PFSK-1 (cell line): Measurements from ENCODE around the gene DMWD.

ENCODE experiments used
- FOXP2 ChIP-seq: optimal IDR thresholded peaks from 2 replicates; pipeline ENCODE3; 2011; ENCODE audit warnings: borderline replicate concordance, control low read depth, inconsistent platforms; ENCODE audit not compliant: insufficient read depth; ENCODE audit errors: extremely low read length, extremely low read depth
- POLR2AphosphoS5 ChIP-seq: IDR thresholded peaks from 2 replicates; pipeline ENCODE4 v1.6.1; 2012; ENCODE audit warnings: low read depth, mild to moderate bottlenecking, control low read depth, low read length, moderate library complexity
- SIN3A ChIP-seq: IDR thresholded peaks from 2 replicates; pipeline ENCODE4 v1.6.1; 2012; ENCODE audit warnings: mild to moderate bottlenecking, low read length, moderate library complexity, borderline replicate concordance; ENCODE audit not compliant: insufficient read depth
- TAF1 ChIP-seq: IDR thresholded peaks from 2 replicates; pipeline ENCODE4 v1.6.1; 2012; ENCODE audit warnings: low read length, control low read depth, borderline replicate concordance; ENCODE audit not compliant: insufficient read depth
- TF ChIP-seq, protein P1 (sequence below), 2 experiments: IDR thresholded peaks; 2 replicates each; pipeline versions ENCODE4 v1.6.1 to v1.8.0; 2011 to 2012; ENCODE audit warnings: low read depth in 2 of 2, low read length in 2 of 2, control low read depth in 1 of 2, inconsistent platforms in 1 of 2, mild to moderate bottlenecking in 1 of 2, moderate library complexity in 1 of 2; ENCODE audit not compliant: insufficient read depth in 1 of 2

DMWD gene

DNA sequence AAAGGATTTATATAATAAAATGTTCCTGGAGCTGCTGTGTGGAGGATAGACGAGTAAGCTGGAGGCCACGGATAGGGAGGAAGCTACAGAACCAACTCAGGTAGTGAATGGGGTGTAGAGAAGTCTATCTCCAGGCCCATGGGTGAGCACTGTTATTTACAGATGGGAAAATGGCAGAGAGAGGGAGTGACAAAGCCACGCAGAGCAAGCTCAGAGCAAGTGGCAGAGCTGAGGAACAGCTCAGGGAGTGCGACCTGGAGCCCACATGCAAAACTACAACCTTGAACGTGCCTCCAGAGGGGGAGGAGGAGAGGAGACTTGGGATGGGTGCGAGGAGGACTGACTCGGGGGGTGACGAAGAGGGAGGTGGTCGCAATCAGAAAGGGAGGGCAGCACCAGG lies 35.9 kb upstream of the DMWD start:
- TF ChIP-seq POLR2AphosphoS5 (no peak), SIN3A (no peak)

DNA sequence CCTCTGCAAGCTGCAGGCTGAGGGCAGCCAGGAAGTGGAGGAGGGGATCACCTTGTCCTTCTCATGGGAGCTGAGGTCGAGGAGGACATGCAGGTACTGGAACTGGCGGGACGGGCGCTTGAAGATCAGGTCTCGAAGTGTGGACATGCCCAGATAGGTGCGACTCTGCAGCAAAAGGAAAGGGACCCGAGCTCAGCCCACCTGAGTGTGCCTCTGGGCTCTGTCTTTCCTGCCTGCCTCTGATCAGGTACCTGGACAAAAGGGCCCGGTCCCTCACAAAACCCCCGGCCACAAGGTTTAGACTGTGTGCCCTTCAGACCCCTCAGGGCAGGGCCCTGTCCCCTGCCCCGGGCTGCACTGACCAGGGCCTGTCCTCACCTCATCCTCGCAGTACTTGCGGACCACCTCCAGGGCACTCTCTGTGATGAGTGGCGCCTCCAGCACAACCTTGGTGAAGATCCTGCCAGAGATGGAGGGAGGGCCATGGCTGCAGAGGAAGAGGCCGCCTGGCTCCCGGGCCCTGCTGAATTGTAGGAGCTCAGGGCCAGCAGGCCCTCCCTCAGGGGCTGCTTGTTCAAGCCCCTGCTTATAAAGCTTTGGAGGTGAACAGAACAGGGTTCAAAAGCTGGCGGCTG lies 34.9 kb upstream of the DMWD start:
- TF ChIP-seq FOXP2, result no peak
- TF ChIP-seq SIN3A, result no peak
- TF ChIP-seq TAF1, result no peak
- TF ChIP-seq, protein P1, sequence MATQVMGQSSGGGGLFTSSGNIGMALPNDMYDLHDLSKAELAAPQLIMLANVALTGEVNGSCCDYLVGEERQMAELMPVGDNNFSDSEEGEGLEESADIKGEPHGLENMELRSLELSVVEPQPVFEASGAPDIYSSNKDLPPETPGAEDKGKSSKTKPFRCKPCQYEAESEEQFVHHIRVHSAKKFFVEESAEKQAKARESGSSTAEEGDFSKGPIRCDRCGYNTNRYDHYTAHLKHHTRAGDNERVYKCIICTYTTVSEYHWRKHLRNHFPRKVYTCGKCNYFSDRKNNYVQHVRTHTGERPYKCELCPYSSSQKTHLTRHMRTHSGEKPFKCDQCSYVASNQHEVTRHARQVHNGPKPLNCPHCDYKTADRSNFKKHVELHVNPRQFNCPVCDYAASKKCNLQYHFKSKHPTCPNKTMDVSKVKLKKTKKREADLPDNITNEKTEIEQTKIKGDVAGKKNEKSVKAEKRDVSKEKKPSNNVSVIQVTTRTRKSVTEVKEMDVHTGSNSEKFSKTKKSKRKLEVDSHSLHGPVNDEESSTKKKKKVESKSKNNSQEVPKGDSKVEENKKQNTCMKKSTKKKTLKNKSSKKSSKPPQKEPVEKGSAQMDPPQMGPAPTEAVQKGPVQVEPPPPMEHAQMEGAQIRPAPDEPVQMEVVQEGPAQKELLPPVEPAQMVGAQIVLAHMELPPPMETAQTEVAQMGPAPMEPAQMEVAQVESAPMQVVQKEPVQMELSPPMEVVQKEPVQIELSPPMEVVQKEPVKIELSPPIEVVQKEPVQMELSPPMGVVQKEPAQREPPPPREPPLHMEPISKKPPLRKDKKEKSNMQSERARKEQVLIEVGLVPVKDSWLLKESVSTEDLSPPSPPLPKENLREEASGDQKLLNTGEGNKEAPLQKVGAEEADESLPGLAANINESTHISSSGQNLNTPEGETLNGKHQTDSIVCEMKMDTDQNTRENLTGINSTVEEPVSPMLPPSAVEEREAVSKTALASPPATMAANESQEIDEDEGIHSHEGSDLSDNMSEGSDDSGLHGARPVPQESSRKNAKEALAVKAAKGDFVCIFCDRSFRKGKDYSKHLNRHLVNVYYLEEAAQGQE (IDR thresholded peaks at IDR 0.05; ENCODE audit: insufficient read depth in 1 of 2, low read depth in 2 of 2, low read length in 2 of 2), result no peak
- TF ChIP-seq POLR2AphosphoS5, result no peak

DNA sequence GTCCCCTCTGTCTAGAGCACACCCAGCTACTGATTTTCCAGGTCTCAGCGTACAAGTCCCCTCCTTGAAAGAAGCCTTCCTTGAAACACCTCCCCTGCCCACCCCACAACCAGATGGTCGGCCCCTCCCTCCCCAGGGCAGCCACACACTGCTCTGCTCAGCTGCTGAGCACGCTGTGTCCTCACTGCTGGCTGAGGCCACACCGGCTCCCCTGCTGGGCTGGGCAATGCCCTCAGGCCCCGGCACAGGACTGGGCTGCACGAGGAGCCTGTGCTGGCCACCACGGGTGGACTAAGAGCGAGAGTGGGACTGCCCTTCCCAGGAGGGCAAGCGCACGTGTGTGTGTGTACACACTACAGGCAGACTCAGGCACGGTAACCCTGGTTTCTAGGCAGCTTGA lies 34.3 kb upstream of the DMWD start:
- TF ChIP-seq, protein P1 (IDR thresholded peaks at IDR 0.05; ENCODE audit: insufficient read depth in 1 of 2, low read depth in 2 of 2, low read length in 2 of 2), result no peak
- TF ChIP-seq FOXP2 (no peak), TAF1 (no peak), SIN3A (no peak), POLR2AphosphoS5 (no peak)

DNA sequence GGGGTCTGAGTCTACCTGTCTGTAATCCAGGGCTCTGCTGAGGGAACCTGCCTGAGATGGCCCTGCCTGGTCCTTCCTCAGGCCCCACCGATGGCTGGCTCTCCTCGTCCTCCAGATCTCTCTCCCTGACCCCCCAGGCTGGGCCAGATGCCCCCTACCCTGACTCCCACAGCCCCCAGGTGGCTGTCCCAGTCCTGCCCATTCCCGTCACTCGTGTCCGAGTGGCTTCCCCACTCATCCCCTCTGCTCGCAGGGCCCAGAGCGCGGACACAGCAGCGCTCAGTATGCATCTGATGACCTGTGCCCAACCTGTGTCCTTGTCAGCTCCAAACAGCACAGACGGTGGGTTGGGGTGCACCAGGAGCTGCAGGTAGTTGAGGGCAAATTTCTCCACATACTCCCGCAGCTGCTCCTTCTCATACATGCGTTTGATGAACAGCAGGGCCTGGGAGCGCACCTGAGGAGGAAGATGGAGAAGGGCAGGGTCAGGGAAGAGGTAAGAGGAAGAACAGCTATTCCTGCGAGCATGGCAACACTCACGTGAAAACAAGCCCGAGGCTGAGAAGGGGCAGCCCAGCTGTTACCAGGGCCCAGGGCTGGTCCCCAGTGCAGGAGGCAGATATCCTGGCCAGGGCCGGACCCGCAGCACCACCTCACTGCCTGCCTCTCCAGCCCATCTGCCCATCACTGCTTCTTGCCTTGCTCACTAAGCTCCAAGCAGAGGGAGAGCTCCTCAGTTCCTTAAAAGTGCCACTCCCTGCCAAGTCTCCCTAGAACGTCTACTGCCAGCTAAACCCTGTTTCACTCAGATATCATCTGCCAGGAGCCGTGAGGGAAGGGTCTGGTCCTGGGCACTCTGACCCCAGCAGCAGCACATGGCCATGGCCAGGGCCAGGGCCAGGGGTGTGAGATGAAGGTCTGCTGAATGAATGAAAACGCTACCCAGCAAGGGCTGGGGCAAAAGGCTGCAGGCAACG lies 33.6 kb upstream of the DMWD start:
- TF ChIP-seq TAF1 (no peak), FOXP2 (no peak), SIN3A (no peak), POLR2AphosphoS5 (no peak)
- TF ChIP-seq, protein P1 (IDR thresholded peaks at IDR 0.05; ENCODE audit: insufficient read depth in 1 of 2, low read depth in 2 of 2, low read length in 2 of 2), result no peak

DNA sequence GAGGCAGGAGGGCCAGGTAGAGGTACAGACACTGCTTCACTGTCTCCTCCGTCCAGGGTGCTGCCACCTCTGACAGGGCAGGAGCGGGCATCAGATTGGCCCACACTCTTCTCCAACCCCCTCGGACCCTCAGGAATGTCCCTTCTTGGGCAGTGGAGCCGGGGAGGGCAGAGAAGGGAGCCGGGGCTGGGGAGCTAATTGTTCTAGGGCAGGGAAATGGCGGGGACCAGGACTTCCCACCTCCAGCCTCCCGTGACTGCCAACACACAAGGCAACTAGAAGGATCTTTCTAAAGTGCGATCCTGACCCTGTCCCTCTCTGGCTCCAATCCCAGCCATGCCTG lies 32.6 kb upstream of the DMWD start:
- TF ChIP-seq POLR2AphosphoS5 (no peak), SIN3A (no peak), FOXP2 (no peak), TAF1 (no peak)
- TF ChIP-seq, protein P1 (IDR thresholded peaks at IDR 0.05; ENCODE audit: insufficient read depth in 1 of 2, low read depth in 2 of 2, low read length in 2 of 2), result no peak
